ENCODE measurements around the gene PAK5. TPM values are rescaled to one million over a fixed set of nuclear protein-coding genes. Genes with fewer than 3 reads are reported as not detected.

PAK5 gene
- total RNA-seq, 1 donor from 2014 or later, result 0.10 TPM

DNA sequence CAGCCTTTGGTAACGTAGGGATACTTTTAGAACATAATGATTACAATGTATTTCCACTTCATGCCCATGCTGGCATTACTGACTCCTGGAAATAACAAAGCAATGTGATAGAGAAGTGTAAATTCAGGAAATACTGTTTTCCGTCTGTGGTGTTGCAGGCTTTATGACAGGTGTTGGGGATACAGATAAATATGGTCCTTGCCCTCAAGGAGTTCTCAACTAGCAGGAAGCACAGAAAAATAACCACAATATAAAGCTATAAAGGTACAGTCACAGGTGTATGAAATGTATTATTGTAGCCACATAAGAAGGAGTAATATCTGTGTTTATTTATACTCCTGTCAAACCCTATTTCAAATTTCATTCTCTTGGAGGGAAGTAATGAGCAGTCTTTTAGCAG, 337.4 kb downstream of the PAK5 start:
- Mint-ChIP-seq H3K27ac (ENCODE audit: unreplicated experiment) (no peak overlapping the region), H3K27me3 (ENCODE audit: unreplicated experiment) (no peaks in the 10 kb centered on the region), H3K9me3 (ENCODE audit: unreplicated experiment) (no peaks in the 10 kb centered on the region), H3K36me3 (ENCODE audit: low read depth, unreplicated experiment) (no peaks in the 10 kb centered on the region), H3K4me1 (ENCODE audit: unreplicated experiment) (no peaks in the 10 kb centered on the region), H3K4me3 (ENCODE audit: unreplicated experiment) (no peak overlapping the region)
- DNase-seq (ENCODE audit: low spot score), result no peak
- TF ChIP-seq, protein P1, sequence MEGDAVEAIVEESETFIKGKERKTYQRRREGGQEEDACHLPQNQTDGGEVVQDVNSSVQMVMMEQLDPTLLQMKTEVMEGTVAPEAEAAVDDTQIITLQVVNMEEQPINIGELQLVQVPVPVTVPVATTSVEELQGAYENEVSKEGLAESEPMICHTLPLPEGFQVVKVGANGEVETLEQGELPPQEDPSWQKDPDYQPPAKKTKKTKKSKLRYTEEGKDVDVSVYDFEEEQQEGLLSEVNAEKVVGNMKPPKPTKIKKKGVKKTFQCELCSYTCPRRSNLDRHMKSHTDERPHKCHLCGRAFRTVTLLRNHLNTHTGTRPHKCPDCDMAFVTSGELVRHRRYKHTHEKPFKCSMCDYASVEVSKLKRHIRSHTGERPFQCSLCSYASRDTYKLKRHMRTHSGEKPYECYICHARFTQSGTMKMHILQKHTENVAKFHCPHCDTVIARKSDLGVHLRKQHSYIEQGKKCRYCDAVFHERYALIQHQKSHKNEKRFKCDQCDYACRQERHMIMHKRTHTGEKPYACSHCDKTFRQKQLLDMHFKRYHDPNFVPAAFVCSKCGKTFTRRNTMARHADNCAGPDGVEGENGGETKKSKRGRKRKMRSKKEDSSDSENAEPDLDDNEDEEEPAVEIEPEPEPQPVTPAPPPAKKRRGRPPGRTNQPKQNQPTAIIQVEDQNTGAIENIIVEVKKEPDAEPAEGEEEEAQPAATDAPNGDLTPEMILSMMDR (IDR thresholded peaks at IDR 0.05; ENCODE audit: unreplicated experiment), result no peak

DNA sequence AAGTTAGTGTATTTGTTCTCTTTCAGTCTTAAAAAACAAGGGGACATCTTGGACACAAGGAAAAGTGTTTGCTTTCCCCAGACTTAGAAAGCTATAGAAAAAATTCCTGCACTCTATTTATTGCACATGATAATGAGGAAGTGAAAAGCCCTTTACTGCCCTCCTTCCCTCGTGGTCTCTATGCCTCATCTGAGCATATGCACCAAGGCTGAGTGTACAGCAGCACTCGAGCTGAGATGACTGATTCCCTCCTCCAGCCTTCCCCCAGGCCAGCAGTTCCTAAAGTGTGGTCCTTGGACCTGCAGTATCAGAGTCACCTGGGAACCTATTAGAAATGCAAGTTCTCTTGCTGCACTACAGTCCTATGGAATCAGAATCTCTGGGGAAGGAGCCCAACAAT, 338.8 kb downstream of the PAK5 start:
- peaks cover 3% of the 10 kb centered on the region for H3K27me3 Mint-ChIP-seq (ENCODE audit: unreplicated experiment)
- no peaks in the 10 kb centered on the region for H3K36me3 Mint-ChIP-seq (ENCODE audit: low read depth, unreplicated experiment)
- no peak overlapping the region for H3K4me3 Mint-ChIP-seq (ENCODE audit: unreplicated experiment)
- H3K9me3 Mint-ChIP-seq (ENCODE audit: unreplicated experiment), result no peaks in the 10 kb centered on the region
- H3K4me1 Mint-ChIP-seq (ENCODE audit: unreplicated experiment), result no peaks in the 10 kb centered on the region
- TF ChIP-seq, protein P1 (IDR thresholded peaks at IDR 0.05; ENCODE audit: unreplicated experiment), result no peak
- H3K27ac Mint-ChIP-seq (ENCODE audit: unreplicated experiment), result no peak overlapping the region
- no peak for DNase-seq (ENCODE audit: low spot score)

DNA sequence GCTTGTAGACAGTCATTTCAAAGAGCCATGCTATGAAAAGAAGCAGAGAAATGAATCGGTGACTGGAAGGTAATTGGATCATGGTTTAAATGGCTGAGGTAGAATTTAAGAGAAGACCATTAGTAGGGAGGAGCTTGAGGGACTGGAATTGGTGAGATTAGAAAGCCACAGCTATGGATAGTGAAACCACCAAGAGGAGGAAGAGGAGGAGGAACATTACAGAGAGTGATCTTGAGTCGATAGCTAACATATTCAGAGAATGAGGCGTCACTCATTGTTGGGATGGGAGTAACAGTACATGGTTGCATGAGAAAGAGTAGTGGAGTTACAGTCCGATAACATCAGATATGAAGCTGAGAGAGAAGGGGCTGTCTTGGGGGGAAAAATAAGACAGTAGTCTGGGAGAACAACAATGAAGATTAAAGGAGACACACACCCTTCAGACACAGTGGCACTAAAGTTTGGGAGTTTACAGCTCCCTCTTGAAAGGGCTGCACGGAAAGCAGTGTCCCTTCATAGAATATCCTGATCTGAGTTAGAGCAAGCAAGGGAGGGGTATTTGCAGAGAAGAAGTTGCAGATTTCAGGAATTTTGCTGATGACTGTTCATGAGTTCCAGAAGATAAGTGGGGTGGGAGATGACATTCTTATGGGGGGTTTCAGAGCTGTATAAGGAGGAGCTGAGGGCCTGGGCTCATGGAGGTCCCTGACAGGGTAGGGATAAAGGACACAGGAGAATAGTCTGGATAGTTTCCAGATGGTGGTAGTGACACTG, 339.6 kb downstream of the PAK5 start:
- TF ChIP-seq, protein P1 (IDR thresholded peaks at IDR 0.05; ENCODE audit: unreplicated experiment), result no peak
- no peaks in the 10 kb centered on the region for H3K9me3 Mint-ChIP-seq (ENCODE audit: unreplicated experiment)
- H3K27me3 Mint-ChIP-seq (ENCODE audit: unreplicated experiment), result peaks cover 3% of the 10 kb centered on the region
- H3K27ac Mint-ChIP-seq (ENCODE audit: unreplicated experiment), result no peak overlapping the region
- H3K4me1 Mint-ChIP-seq (ENCODE audit: unreplicated experiment), result no peaks in the 10 kb centered on the region
- no peak overlapping the region for H3K4me3 Mint-ChIP-seq (ENCODE audit: unreplicated experiment)
- DNase-seq (ENCODE audit: low spot score), result no peak
- H3K36me3 Mint-ChIP-seq (ENCODE audit: low read depth, unreplicated experiment), result no peaks in the 10 kb centered on the region

DNA sequence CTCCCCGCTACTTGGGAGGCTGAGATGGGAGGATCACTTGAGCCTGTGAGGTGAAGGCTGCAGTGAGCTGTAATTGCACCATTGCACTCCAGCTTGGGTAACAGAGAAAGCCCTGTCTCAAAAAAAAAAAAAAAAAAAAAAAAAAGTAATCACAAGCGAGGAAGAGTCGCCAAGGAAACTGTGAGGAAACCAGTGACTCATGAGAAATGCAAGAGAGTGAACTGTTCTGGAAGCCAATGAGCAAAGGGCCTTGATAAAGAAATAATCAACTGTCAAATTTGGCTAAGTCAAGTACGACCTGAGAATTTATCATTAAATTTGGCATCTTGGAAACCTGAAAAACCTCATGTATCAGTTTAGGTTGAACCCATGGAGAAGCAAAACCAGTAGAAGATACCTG, 340.6 kb downstream of the PAK5 start:
- peaks cover 3% of the 10 kb centered on the region for H3K27me3 Mint-ChIP-seq (ENCODE audit: unreplicated experiment)
- no peak overlapping the region for H3K4me3 Mint-ChIP-seq (ENCODE audit: unreplicated experiment)
- H3K4me1 Mint-ChIP-seq (ENCODE audit: unreplicated experiment), result no peaks in the 10 kb centered on the region
- H3K9me3 Mint-ChIP-seq (ENCODE audit: unreplicated experiment), result no peaks in the 10 kb centered on the region
- no peak for DNase-seq (ENCODE audit: low spot score)
- H3K36me3 Mint-ChIP-seq (ENCODE audit: low read depth, unreplicated experiment), result no peaks in the 10 kb centered on the region
- H3K27ac Mint-ChIP-seq (ENCODE audit: unreplicated experiment), result no peak overlapping the region
- TF ChIP-seq, protein P1 (IDR thresholded peaks at IDR 0.05; ENCODE audit: unreplicated experiment), result no peak

DNA sequence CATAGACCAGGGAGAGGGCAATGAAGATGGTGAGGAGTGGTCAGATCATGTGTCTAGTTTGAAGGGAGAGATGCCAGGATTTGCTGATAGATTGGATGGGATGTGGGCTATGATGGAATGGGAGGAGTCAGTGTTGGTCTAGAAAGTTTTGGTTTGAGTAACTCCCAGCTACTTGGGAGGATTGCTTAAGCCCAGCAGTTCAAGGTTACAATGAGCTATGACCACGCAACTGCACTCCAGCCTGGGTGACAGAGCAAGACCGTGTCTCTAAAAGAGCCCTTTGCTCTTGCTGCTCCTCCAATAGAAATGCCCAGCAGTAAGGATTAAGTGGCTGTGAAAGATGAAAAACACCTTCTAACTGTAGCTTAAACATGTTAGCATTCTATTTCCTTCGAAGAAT, 342.7 kb downstream of the PAK5 start:
- H3K27me3 Mint-ChIP-seq (ENCODE audit: unreplicated experiment), result peaks cover 3% of the 10 kb centered on the region
- TF ChIP-seq, protein P1 (IDR thresholded peaks at IDR 0.05; ENCODE audit: unreplicated experiment), result no peak
- H3K9me3 Mint-ChIP-seq (ENCODE audit: unreplicated experiment), result no peaks in the 10 kb centered on the region
- no peaks in the 10 kb centered on the region for H3K4me1 Mint-ChIP-seq (ENCODE audit: unreplicated experiment)
- DNase-seq (ENCODE audit: low spot score), result no peak
- H3K4me3 Mint-ChIP-seq (ENCODE audit: unreplicated experiment), result no peak overlapping the region
- no peak overlapping the region for H3K27ac Mint-ChIP-seq (ENCODE audit: unreplicated experiment)
- no peaks in the 10 kb centered on the region for H3K36me3 Mint-ChIP-seq (ENCODE audit: low read depth, unreplicated experiment)
